ENCODE measurements around the gene TBL3.

The TBL3 gene

DNA sequence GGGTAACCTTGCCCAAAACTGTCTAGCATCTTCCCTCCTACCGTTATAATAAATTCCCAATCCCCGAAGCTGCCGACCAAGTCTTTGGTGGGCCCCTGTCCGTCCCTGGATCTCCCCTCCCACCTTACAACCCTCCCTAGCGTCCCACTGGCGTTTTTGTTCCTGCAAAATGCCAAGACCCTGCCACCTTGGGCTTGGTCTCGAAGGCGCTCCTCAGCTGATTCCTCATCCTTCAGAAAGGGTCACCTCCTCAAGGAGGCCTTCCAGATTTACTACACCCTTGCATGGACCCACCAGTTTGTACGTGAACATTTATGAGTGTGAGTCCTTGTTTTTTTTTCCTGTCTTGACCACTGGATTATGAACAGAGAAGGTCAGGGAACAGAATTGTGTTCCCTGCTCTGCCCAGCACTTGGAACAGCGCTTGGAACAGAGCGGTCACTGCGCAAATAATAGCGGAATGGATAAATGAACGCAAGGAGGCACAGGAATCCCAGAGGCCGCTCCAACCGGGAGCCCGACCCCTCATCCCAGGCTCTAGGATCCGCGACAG lies 11.2 kb downstream of the TBL3 start:
- no peak for DNase-seq (ENCODE audit: low read depth)

- peak; percentile 60 for DNase-seq (ENCODE audit: low read depth)
Observed at GRCh38 chr16:1983544-1984346, 11.9 kb downstream of the TBL3 start, which contains the start of gene GFER. TSS of gene GFER (plus strand) at chr16:1984193. CDS start at chr16:1984219, 26 bp downstream.

- DNase-seq (ENCODE audit: low read depth) = no peak
Observed at GRCh38 chr16:1984347-1985225, 12.7 kb downstream of the TBL3 start.

GRCh38 chr16:1985466-1986150 lies 13.8 kb downstream of the TBL3 start:
- no peak for DNase-seq (ENCODE audit: low read depth)

DNA sequence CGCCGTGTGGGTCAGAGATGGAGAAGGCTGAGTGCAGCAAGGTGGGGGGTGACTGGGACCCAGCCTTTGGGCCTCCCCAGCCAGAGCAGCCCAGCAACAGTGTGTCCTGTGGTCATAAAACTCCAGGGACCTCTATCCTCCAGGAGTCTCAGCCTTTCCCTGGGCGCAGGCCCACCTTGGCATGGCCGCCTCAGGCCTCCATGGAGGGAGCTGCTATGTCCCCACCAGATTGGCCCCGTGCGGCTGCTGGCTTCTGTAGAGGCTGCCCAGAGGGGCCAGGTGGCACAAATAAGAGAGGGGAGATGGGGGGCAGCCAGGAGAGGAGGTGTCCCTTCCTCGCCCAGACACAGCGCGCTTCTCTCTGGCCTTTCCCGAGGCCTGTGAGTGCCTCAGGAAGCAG lies 15.3 kb downstream of the TBL3 start:
- DNase-seq (ENCODE audit: low read depth) = no peak

GRCh38 chr16:1989209-1990100 lies 17.6 kb downstream of the TBL3 start, which contains the start of gene SYNGR3:
TSS of gene SYNGR3 (plus strand) at chr16:1989970. CDS start at chr16:1990103, 133 bp downstream.
- DNase-seq (ENCODE audit: low read depth) = no peak

- DNase-seq (ENCODE audit: low read depth) = no peak
Observed at GRCh38 chr16:1990101-1990350, 18.2 kb downstream of the TBL3 start.

- no peak for DNase-seq (ENCODE audit: low read depth)
Observed at GRCh38 chr16:1990351-1991134, 18.7 kb downstream of the TBL3 start.

GRCh38 chr16:1991135-1991551 lies 19.3 kb downstream of the TBL3 start:
- DNase-seq (ENCODE audit: low read depth) = no peak

DNA sequence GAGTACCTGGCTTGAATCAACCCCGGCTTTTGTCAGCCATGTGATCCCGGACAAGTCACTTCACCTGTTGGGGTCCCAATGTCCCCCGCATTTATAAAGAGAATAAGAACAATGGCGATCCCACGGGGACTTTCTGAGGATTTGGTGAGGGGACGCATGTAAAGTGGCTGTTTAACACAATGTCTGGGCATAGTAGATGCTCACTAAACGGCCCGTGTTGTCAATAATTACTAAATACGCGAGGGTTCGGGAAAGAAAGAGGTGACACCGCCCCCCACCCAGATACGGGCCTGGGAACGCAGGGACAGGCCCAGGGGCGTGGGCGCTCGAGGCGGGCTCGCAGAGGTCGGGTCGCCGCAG lies 19.7 kb downstream of the TBL3 start:
- DNase-seq (ENCODE audit: low read depth) = no peak

GRCh38 chr16:1991948-1992703 lies 20.3 kb downstream of the TBL3 start:
- peak; percentile 99 for DNase-seq (ENCODE audit: low read depth)

DNA sequence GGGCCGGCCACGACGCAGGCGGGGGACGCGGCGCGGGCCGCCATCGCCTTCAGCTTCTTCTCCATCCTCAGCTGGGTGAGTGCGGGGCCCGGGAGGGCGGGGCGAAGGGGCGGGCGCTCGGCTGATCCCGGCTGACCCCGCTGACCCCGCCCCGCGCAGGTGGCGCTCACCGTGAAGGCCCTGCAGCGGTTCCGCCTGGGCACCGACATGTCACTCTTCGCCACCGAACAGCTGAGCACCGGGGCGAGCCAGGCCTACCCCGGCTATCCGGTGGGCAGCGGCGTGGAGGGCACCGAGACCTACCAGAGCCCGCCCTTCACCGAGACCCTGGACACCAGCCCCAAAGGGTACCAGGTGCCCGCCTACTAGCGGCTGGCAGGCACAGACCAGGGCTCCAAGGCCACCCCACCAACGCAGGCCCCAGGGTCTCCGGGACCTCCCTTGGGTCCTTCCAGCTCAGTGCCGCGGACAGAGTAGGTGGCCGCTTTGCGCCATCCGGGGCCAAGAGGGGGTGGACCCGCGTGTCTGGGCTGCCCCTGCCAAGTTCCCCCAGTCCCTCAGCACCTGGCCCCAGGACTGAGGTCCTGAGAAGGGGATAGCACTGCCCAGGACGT lies 21.0 kb downstream of the TBL3 start:
- DNase-seq (ENCODE audit: low read depth) = no peak

GRCh38 chr16:1993731-1994131 lies 21.9 kb downstream of the TBL3 start:
- no peak for DNase-seq (ENCODE audit: low read depth)

GRCh38 chr16:1997494-1998359 lies 25.9 kb downstream of the TBL3 start:
- no peak for DNase-seq (ENCODE audit: low read depth)

- DNase-seq (ENCODE audit: low read depth) = no peak
Observed at GRCh38 chr16:1998360-1998835, 26.5 kb downstream of the TBL3 start.

DNA sequence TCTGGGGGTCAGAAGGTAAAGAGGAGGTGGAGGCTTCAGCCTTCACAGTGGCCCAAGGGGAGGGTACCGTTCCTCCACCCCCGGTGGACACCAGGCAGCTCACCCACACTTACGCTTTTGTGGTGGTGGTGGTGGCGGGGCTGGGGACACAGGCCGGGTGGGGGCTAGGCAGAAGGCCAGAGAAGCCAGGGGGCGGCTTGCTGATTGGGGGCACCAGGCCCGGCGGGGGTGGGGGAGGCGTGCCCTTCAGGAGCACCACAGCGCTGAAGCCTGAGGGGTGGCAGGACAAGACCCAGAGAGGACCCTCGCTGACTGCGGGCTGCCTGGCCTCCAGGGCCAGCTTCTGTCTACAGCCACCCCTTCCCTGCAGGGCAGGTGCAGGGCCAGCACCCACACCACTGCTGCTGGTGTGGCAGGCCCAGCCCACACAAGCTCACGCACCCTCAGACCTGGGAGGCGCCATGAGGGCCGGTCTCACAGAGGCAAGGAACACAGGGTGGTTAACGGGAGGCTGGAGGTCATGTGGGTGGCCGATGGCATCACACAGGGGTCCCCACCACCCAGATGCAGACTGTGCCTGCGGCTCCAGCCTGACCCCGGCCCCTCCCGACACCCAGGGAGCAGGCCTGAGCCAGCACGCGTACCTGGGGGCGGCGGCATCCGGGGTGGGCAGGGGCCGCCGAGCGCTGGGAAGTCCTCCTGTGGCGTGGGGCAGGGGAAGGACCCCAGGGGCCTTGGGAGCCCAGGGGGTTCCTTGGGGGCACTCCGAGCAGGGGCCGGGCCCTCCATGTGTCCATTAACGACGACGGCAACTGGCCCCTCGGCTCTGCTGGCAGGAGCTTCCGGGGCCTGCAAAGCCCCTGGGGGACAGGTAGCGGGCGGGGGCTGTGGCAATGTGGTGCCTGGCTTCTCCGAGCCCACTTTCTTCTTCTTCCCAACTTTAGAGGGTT lies 27.3 kb downstream of the TBL3 start:
- no peak for DNase-seq (ENCODE audit: low read depth)

All from activated T-helper 9 cell treated with anti-CD3 and anti-CD28 coated beads, Interleukin-2, amount 50 U/mL, for 16 hours (primary cell).